Activated CD8-positive, alpha-beta T cell treated with anti-CD3 and anti-CD28 coated beads for 36 hours (primary cell): ENCODE data around the gene SMARCB1. TPM values are rescaled to one million over a fixed set of nuclear protein-coding genes. Genes with fewer than 3 reads are reported as not detected.
A peak's percentile ranks its signal among the peaks of the same experiment; 100 is the strongest.

Source experiments
- ATAC-seq: fragments of 200-7000 bp; cut with Tn5 transposase; one replicate; pipeline ENCODE4 v1.10.0; 2021; ENCODE audit warnings: mild to moderate bottlenecking, moderate library complexity
- CTCF ChIA-PET: fragments of 350-600 bp; sonication (Branson Sonifier 250); formaldehyde crosslinking; loops from one replicate; lab custom pipeline; 2021; ENCODE audit warnings: antibody characterized with exemption; lab: Charles Lee
- POLR2A ChIA-PET: fragments of 350-600 bp; sonication (Branson Sonifier 250); formaldehyde crosslinking; loops from one replicate; lab custom pipeline; 2021; ENCODE audit warnings: antibody characterized with exemption; lab: Charles Lee
- DNase-seq: peaks from one replicate; pipeline ENCODE4 v3.0.0-alpha.2; 2020
- H3K27ac Mint-ChIP-seq: one replicate; pipeline ENCODE4 v1.8.0; 2021; ENCODE audit warnings: mild to moderate bottlenecking, mixed read lengths
- H3K27me3 Mint-ChIP-seq: one replicate; pipeline ENCODE4 v1.8.0; 2021; ENCODE audit warnings: mixed read lengths
- H3K36me3 Mint-ChIP-seq: one replicate; pipeline ENCODE4 v1.8.0; 2021; ENCODE audit warnings: low read depth, mixed read lengths
- H3K4me1 Mint-ChIP-seq: one replicate; pipeline ENCODE4 v1.8.0; 2021; ENCODE audit warnings: low read depth, mixed read lengths
- H3K4me3 Mint-ChIP-seq: one replicate; pipeline ENCODE4 v1.8.0; 2021; ENCODE audit warnings: mild to moderate bottlenecking, moderate library complexity, mixed read lengths
- H3K9me3 Mint-ChIP-seq: one replicate; pipeline ENCODE4 v1.8.0; 2021; ENCODE audit warnings: mixed read lengths
- CTCF ChIP-seq: fragments of 200-600 bp; IDR thresholded peaks from one replicate; pipeline ENCODE4 v1.8.0; 2022; ENCODE audit warnings: antibody characterized with exemption, mild to moderate bottlenecking
- intact Hi-C: fragments of 100-400 bp; cut with micrococcal nuclease; formaldehyde crosslinking; loops from one replicate; pipeline ENCODE4 v1.10.0; 2022
- total RNA-seq, 2 experiments: library from RNA; stranded (reverse); gene quantifications; one replicate each; pipeline ENCODE4 v1.2.3, GENCODE V29; 2021

The SMARCB1 gene
- total RNA-seq, 2 experiments from 2014 or later: 82.8 to 86.3 TPM

- TF ChIP-seq CTCF: no peak
- Mint-ChIP-seq H3K4me1 (no peaks in the 10 kb centered on the region), H3K27ac (no peak overlapping the region), H3K4me3 (no peak overlapping the region), H3K36me3 (peaks cover 42% of the 10 kb centered on the region), H3K9me3 (no peaks in the 10 kb centered on the region), H3K27me3 (no peaks in the 10 kb centered on the region)
- ChIA-PET CTCF (no interaction called here), POLR2A (no interaction called here)
- no peak for DNase-seq
- intact Hi-C loops: no loop called here
- no peak for ATAC-seq
Observed at GRCh38 chr22:23803001-23803819, 16.4 kb downstream of the SMARCB1 start.

- H3K36me3 Mint-ChIP-seq: peaks cover 40% of the 10 kb centered on the region
Observed at GRCh38 chr22:23804781-23805291, 18.1 kb downstream of the SMARCB1 start.

GRCh38 chr22:23806837-23807236, 20.1 kb downstream of the SMARCB1 start:
- POLR2A ChIA-PET: no interaction called here
- ATAC-seq (no peak), DNase-seq (no peak)
- Mint-ChIP-seq H3K27ac (no peak overlapping the region), H3K9me3 (no peaks in the 10 kb centered on the region), H3K36me3 (peaks cover 32% of the 10 kb centered on the region), H3K4me3 (no peak overlapping the region), H3K4me1 (no peaks in the 10 kb centered on the region), H3K27me3 (no peaks in the 10 kb centered on the region)
- TF ChIP-seq CTCF: no peak
- CTCF ChIA-PET: no interaction called here
- intact Hi-C loops: no loop called here

More at GRCh38 chr22:23804781-23805291, 18.1 kb downstream of the SMARCB1 start:
- TF ChIP-seq CTCF: no peak
- ATAC-seq: no peak
- Mint-ChIP-seq H3K4me1 (no peaks in the 10 kb centered on the region), H3K4me3 (no peak overlapping the region), H3K27me3 (no peaks in the 10 kb centered on the region), H3K27ac (no peak overlapping the region), H3K9me3 (no peaks in the 10 kb centered on the region)
- DNase-seq: no peak
- ChIA-PET CTCF (no interaction called here), POLR2A (no interaction called here)
- intact Hi-C loops: no loop called here

- ChIA-PET POLR2A (interaction anchor here (0.9 to 1.1 kb wide), 3 partner anchors 12 to 24 kb away, joined by 3 to 4 read pairs (median 3); no protein-coding TSS in a partner anchor), CTCF (interaction anchor here (0.7 to 1.8 kb wide), 3 partner anchors 33 to 40 kb away, joined by 3 to 4 read pairs (median 4); partner anchors contain the start of gene MMP11)
- no peaks in the 10 kb centered on the region for H3K9me3 Mint-ChIP-seq
- ATAC-seq: no peak
- no peaks in the 10 kb centered on the region for H3K27me3 Mint-ChIP-seq
- H3K36me3 Mint-ChIP-seq: peaks cover 26% of the 10 kb centered on the region
- H3K27ac Mint-ChIP-seq: peak overlapping the region; percentile 25
- intact Hi-C loops: no loop called here
- no peaks in the 10 kb centered on the region for H3K4me1 Mint-ChIP-seq
- DNase-seq: no peak
- no peak overlapping the region for H3K4me3 Mint-ChIP-seq
- no peak for TF ChIP-seq CTCF
Observed at GRCh38 chr22:23812378-23812777, 25.6 kb downstream of the SMARCB1 start.

- Mint-ChIP-seq H3K27ac (no peak overlapping the region), H3K9me3 (no peaks in the 10 kb centered on the region), H3K4me1 (peaks cover 4% of the 10 kb centered on the region), H3K27me3 (no peaks in the 10 kb centered on the region), H3K4me3 (no peak overlapping the region), H3K36me3 (peaks cover 38% of the 10 kb centered on the region)
- no peak for TF ChIP-seq CTCF
- no peak for DNase-seq
- ATAC-seq: no peak
- intact Hi-C loops: no loop called here
- POLR2A ChIA-PET: no interaction called here
- CTCF ChIA-PET: no interaction called here
Observed at GRCh38 chr22:23815541-23816155, 28.9 kb downstream of the SMARCB1 start.
